D721Med (cell line): Measurements from ENCODE around the gene HK1.

ENCODE experiments used
- DNase-seq: peaks from one replicate; pipeline ENCODE4 v3.0.0; 2011; ENCODE audit warnings: low spot score; ENCODE audit not compliant: insufficient read length
- FAIRE-seq: peaks from 2 replicates; lab custom pipeline; 2011; peaks lifted over from hg19 to GRCh38; lab: Jason Lieb, UNC
- CTCF ChIP-seq: IDR thresholded peaks from 2 replicates; pipeline ENCODE4 v1.5.1; 2012; ENCODE audit warnings: mild to moderate bottlenecking, control low read depth; ENCODE audit not compliant: insufficient read depth; ENCODE audit errors: missing control alignments

HK1 gene

GRCh38 chr10:69356187-69356586 lies 77.9 kb downstream of the HK1 start:
- TF ChIP-seq CTCF: no peak

GRCh38 chr10:69358148-69358795 lies 80.0 kb downstream of the HK1 start:
- DNase-seq (no peak), FAIRE-seq (no peak)
- no peak for TF ChIP-seq CTCF

More at GRCh38 chr10:69356187-69356586, 77.9 kb downstream of the HK1 start:
- FAIRE-seq (no peak), DNase-seq (no peak)

- TF ChIP-seq CTCF: no peak
- no peak for FAIRE-seq
These were observed 80.9 kb downstream of the HK1 start for GRCh38 chr10:69359148-69359547.

GRCh38 chr10:69359594-69359993 lies 81.3 kb downstream of the HK1 start:
- DNase-seq (no peak), FAIRE-seq (no peak)
- no peak for TF ChIP-seq CTCF

More at GRCh38 chr10:69359148-69359547, 80.9 kb downstream of the HK1 start:
- DNase-seq: no peak

GRCh38 chr10:69360485-69361302 lies 82.4 kb downstream of the HK1 start:
- TF ChIP-seq CTCF: no peak
- DNase-seq (no peak), FAIRE-seq (no peak)

GRCh38 chr10:69361303-69361614 lies 83.0 kb downstream of the HK1 start:
- DNase-seq (no peak), FAIRE-seq (no peak)
- no peak for TF ChIP-seq CTCF

GRCh38 chr10:69362471-69362954 lies 84.2 kb downstream of the HK1 start:
- DNase-seq (peak; percentile 81), FAIRE-seq (no peak)
- no peak for TF ChIP-seq CTCF
